ENCODE results near the gene CACUL1.

Gene CACUL1

DNA sequence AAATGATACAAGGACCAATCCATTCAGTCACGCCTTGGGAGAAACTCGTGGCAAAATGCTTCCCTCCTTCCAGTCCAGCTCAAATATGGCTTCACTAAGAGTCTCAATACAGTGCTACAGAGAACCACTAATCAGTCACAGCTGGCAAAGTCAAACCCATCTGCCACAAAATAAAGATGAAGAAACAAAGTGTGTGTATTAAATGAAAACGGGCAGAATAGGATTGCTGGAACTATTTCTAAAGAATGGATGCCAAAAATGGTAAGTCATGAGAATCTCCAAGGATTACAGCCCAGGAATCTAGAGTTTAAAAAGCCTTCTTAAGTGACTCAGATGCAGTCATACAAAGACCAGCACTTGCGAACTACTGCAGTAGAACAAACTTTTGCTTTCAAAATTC is 61.9 kb downstream of the CACUL1 start:
- Histone ChIP-seq H3K4me3 (ENCODE audit: low read depth, low read length) (no peak overlapping the region), H3K36me3 (replicated peaks) (peaks cover 5% of the 10 kb centered on the region), H3K27me3 (replicated peaks) (no peaks in the 10 kb centered on the region), H3K27ac (no peak overlapping the region)
- TF ChIP-seq, protein P1, sequence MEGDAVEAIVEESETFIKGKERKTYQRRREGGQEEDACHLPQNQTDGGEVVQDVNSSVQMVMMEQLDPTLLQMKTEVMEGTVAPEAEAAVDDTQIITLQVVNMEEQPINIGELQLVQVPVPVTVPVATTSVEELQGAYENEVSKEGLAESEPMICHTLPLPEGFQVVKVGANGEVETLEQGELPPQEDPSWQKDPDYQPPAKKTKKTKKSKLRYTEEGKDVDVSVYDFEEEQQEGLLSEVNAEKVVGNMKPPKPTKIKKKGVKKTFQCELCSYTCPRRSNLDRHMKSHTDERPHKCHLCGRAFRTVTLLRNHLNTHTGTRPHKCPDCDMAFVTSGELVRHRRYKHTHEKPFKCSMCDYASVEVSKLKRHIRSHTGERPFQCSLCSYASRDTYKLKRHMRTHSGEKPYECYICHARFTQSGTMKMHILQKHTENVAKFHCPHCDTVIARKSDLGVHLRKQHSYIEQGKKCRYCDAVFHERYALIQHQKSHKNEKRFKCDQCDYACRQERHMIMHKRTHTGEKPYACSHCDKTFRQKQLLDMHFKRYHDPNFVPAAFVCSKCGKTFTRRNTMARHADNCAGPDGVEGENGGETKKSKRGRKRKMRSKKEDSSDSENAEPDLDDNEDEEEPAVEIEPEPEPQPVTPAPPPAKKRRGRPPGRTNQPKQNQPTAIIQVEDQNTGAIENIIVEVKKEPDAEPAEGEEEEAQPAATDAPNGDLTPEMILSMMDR (IDR thresholded peaks at IDR 0.05; ENCODE audit: low read depth, low read length, missing control alignments) = no peak
- peak; percentile 48 for DNase-seq
- in situ Hi-C loops (cut with HindIII; ENCODE audit: low pct_ligation_motif_present, low sequenced_read_pairs) = no loop called here

DNA sequence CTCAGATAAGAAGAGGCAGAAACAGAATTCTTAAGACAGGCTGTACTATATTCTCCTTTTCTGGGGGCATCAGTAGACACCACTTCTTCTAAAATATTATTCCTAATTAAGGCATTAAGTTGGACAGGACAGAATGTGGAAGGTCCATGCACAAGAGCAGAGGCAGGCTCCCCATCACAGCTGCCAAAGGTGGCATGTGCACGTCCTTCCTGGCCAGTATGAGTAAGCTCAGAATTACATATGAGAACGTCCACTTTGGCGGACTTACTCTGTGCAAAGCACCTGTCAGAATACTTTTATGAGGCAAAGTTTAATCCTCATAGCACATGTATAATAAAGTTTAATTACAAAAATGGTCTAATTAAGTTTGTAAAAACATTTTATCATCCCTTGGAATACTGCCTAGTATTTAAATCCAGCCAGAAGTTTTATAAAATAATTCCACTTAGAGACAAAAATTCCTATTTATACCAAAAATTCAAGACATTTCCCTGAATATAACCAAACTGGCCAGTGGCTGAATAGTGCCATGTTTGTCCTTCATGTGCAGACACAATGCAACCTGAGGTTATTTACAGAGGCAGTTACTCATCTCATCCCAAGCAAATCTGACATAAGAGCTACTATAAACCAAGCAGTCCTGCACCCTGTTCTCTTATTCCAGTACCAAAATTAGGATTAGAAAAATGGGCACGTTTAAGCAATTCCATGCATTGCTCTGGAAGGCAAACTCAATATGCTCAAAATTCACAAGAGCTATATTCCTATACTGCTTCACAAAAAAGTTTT is 65.5 kb downstream of the CACUL1 start:
- no peak for DNase-seq
- no peak overlapping the region for H3K4me3 ChIP-seq (ENCODE audit: low read depth, low read length)
- in situ Hi-C loops (cut with HindIII; ENCODE audit: low pct_ligation_motif_present, low sequenced_read_pairs) = no loop called here
- no peak overlapping the region for H3K27ac ChIP-seq
- no peaks in the 10 kb centered on the region for H3K27me3 ChIP-seq (replicated peaks)
- peaks cover 18% of the 10 kb centered on the region for H3K36me3 ChIP-seq (replicated peaks)
- TF ChIP-seq, protein P1 (IDR thresholded peaks at IDR 0.05; ENCODE audit: low read depth, low read length, missing control alignments) = no peak

DNA sequence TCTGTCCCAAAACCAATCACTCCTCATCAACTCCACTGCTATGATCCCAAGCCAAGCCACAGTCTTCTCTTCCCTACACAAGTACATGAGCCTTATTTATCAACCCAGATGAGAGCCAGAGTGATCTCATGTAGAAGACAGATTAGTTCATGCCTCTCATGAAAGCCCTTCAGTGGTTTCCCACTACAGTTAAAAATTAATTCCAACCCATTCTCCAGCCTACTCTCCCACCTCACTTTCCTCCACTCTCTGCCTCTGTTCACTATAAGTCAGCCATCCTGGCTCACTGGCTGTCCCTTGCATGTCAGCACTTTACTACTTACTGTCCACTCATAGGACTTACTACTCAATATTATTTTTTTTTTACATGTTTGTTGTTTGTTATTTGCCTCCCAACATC is 67.3 kb downstream of the CACUL1 start:
- in situ Hi-C loops (cut with HindIII; ENCODE audit: low pct_ligation_motif_present, low sequenced_read_pairs) = no loop called here
- Histone ChIP-seq H3K4me3 (ENCODE audit: low read depth, low read length) (no peak overlapping the region), H3K36me3 (replicated peaks) (peaks cover 18% of the 10 kb centered on the region), H3K27me3 (replicated peaks) (no peaks in the 10 kb centered on the region), H3K27ac (no peak overlapping the region)
- no peak for DNase-seq
- TF ChIP-seq, protein P1 (IDR thresholded peaks at IDR 0.05; ENCODE audit: low read depth, low read length, missing control alignments) = no peak

DNA sequence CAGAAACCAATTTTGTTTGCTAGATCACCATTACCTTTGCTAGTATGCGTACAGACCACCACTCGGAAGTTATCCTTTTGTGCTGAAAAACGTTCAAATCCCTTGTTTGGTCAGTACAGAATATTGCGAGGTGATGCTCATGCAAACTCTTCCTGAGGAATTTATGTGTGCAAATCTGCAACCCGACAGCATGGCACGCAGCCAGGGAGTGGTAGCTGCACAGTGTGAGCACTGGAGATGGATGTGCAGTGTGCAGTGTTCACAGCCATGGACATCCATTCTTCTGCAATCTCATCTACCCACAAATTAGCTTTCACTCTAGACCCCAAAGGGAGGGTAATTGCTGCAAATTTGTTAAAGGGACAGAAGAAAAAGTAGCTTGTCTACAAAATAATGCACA is 72.2 kb downstream of the CACUL1 start:
- Histone ChIP-seq H3K27me3 (replicated peaks) (no peaks in the 10 kb centered on the region), H3K27ac (no peak overlapping the region), H3K4me3 (ENCODE audit: low read depth, low read length) (no peak overlapping the region), H3K36me3 (replicated peaks) (peaks cover 13% of the 10 kb centered on the region)
- in situ Hi-C loops (cut with HindIII; ENCODE audit: low pct_ligation_motif_present, low sequenced_read_pairs) = no loop called here
- DNase-seq = no peak
- TF ChIP-seq, protein P1 (IDR thresholded peaks at IDR 0.05; ENCODE audit: low read depth, low read length, missing control alignments) = no peak

DNA sequence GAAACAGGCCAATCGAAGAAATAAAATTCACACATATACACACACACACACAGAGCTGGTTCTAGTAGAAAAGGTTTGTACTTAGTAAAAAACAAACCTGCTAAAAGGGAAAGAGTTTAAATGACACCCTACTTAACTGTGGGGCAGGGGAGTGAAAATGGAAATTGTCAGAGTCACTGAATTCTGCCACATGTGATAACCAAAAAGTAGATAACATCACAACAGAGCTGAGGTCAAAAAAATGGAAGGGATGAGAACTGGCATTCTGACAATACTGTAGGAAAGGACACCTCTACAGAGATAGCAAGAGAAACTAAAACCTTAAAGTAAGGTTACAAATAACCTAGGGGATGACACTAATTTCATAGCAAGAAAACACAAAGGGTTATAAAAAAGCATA is 74.6 kb downstream of the CACUL1 start:
- DNase-seq = no peak
- in situ Hi-C loops (cut with HindIII; ENCODE audit: low pct_ligation_motif_present, low sequenced_read_pairs) = no loop called here
- TF ChIP-seq, protein P1 (IDR thresholded peaks at IDR 0.05; ENCODE audit: low read depth, low read length, missing control alignments) = no peak
- Histone ChIP-seq H3K27ac (no peak overlapping the region), H3K27me3 (replicated peaks) (no peaks in the 10 kb centered on the region), H3K36me3 (replicated peaks) (peaks cover 3% of the 10 kb centered on the region), H3K4me3 (ENCODE audit: low read depth, low read length) (no peak overlapping the region)
